SK-N-MC (cell line): ENCODE measurements around the gene STX8.
"Not testable (repeated sequence)": the region's sequence is repeated elsewhere in the genome, so short reads cannot be mapped to it uniquely, and the experiment has no call there.

ENCODE experiments used
- DNase-seq: peaks from one replicate; pipeline ENCODE4 v3.0.0-alpha.2; 2011; ENCODE audit warnings: low read depth, low spot score
- H3K27ac ChIP-seq: fragments of 200-600 bp; sonication (generic); 2 replicates; pipeline ENCODE4 v1.5.1; 2016; ENCODE audit warnings: mixed run types
- H3K36me3 ChIP-seq: fragments of 200-600 bp; sonication (generic); 2 replicates; pipeline ENCODE4 v1.6.1; 2017; ENCODE audit warnings: antibody characterized with exemption, low read length, mixed read lengths; ENCODE audit not compliant: insufficient read depth
- H3K4me3 ChIP-seq: fragments of 200-600 bp; sonication (generic); 2 replicates; pipeline ENCODE4 v1.5.1; 2016
- H3K9ac ChIP-seq: fragments of 200-600 bp; sonication (generic); 2 replicates; pipeline ENCODE4 v1.8.0; 2017; ENCODE audit warnings: mixed run types, mixed read lengths; ENCODE audit not compliant: insufficient read length
- H3K9me3 ChIP-seq: fragments of 200-600 bp; sonication (generic); 2 replicates; pipeline ENCODE4 v1.6.1; 2017; ENCODE audit warnings: low read depth, mild to moderate bottlenecking, antibody characterized with exemption, low read length, moderate library complexity, mixed read lengths
- EZH2 ChIP-seq: fragments of 200-600 bp; sonication (generic); IDR thresholded peaks from one replicate; pipeline ENCODE4 v1.6.1; 2017; ENCODE audit warnings: antibody characterized with exemption
- FOXP2 ChIP-seq: optimal IDR thresholded peaks from 2 replicates; pipeline ENCODE3; 2011; ENCODE audit warnings: mild to moderate bottlenecking, moderate library complexity; ENCODE audit not compliant: insufficient read depth; ENCODE audit errors: extremely low read length, control extremely low read depth
- POLR2AphosphoS5 ChIP-seq: IDR thresholded peaks from 2 replicates; pipeline ENCODE4 v1.6.1; 2012; ENCODE audit warnings: mild to moderate bottlenecking, low read depth, low read length, borderline replicate concordance

The STX8 gene

DNA sequence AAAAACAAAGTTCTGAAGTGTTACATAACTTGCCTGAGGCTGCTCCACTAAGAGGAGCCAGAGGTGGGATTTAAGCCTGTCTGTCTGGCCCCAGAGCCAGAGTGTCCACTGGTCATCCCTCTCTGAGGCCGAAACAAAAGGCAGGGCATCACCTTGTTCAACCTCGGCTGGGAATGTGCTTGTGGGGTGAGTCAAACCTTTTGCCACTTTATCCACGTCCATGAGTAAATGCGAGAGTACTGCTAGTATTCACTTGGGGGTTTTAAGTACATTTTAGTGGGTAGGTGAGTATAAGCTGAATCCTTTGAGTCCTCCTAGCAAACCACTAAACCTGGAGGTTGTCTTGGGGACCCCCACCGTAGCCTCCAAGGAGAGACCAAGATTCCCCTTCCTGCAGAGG, 103.5 kb downstream of the STX8 start:
- no peak overlapping the region for H3K27ac ChIP-seq

GRCh38 chr17:9470171-9470570, 105.4 kb downstream of the STX8 start:
- peak; percentile 58 for DNase-seq
- TF ChIP-seq POLR2AphosphoS5 = no peak; the same call in 1 of the 2 replicates
- no peak for TF ChIP-seq FOXP2
- TF ChIP-seq EZH2 = no peak
- Histone ChIP-seq H3K4me3 (peak overlapping the region; percentile 47), H3K9me3 (no peaks in the 10 kb centered on the region), H3K27ac (peak overlapping the region; percentile 94), H3K36me3 (no peaks in the 10 kb centered on the region), H3K9ac (no peak overlapping the region)

More for the DNA sequence above, 103.5 kb downstream of the STX8 start:
- Histone ChIP-seq H3K9me3 (no peaks in the 10 kb centered on the region), H3K4me3 (no peak overlapping the region), H3K36me3 (no peaks in the 10 kb centered on the region), H3K9ac (no peak overlapping the region)
- no peak for DNase-seq
- no peak for TF ChIP-seq FOXP2
- no peak for TF ChIP-seq POLR2AphosphoS5
- TF ChIP-seq EZH2 = no peak

DNA sequence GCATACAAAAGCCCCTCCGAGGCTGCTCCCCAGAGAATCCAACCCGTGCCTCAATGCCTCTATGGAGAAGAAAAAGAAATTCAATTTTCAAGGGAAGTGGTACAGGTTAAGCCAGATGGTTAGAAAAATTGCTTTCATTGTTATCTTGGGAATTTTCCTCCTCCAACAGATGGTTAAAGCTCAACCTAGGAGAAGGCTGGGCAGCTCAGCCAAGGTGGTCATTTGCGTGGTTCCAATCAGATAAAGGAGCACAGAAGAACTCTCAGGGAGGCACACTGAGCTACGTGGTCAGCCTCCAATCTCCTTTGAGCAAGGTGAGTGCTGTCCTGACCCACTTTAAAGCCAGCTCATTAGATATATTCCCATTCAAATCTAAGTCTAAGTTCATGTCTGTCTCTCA, 106.7 kb downstream of the STX8 start:
- DNase-seq = no peak
- Histone ChIP-seq H3K27ac (no peak overlapping the region), H3K9ac (no peak overlapping the region), H3K36me3 (no peaks in the 10 kb centered on the region), H3K4me3 (no peak overlapping the region), H3K9me3 (no peaks in the 10 kb centered on the region)
- TF ChIP-seq FOXP2 (no peak), EZH2 (no peak), POLR2AphosphoS5 (no peak)

DNA sequence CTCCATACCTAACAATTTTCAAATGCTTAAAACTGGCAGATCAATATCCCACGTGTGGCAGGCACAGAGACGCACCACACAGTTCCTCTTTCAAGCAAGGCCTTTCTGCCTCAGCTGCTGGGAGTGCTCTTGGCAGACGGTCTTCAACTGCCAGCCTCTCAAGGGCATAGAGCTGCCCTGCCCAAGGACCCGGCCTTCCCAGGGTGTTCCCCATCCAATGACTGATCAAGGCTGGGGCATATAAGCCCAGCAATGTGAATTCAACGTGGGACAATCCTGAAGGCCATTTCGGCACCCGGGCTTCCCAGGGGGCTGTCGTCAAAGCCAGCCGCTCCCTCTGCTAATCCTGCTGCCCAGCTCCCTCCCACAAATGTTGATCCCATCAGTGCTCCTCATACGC, 107.1 kb downstream of the STX8 start:
- H3K27ac ChIP-seq = no peak overlapping the region
- no peak overlapping the region for H3K4me3 ChIP-seq
- H3K9ac ChIP-seq = no peak overlapping the region
- H3K9me3 ChIP-seq = no peaks in the 10 kb centered on the region
- no peak for DNase-seq
- H3K36me3 ChIP-seq = no peaks in the 10 kb centered on the region
- TF ChIP-seq EZH2 (no peak), POLR2AphosphoS5 (no peak), FOXP2 (no peak)

DNA sequence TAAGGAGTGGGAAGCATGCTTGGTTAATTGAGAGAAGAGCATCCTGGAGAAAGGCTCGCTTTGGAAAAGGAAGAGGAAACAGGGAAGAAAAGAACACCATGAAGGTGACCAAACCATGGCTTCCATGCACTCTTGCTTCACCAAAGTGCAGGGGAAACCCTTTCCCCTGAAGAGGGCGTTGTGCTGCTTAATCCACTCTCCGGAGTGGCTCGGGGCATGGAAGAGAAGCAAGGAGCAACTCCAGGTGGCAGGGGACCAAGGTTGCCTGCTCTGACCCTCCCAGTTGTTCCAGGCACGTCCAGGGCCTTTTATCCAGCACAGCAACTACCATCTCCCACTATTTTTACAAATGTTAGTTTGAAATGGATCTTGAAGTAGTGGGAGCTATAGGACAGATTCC, 108.1 kb downstream of the STX8 start:
- no peak overlapping the region for H3K9ac ChIP-seq
- H3K4me3 ChIP-seq = no peak overlapping the region
- DNase-seq = no peak
- TF ChIP-seq FOXP2 (no peak), EZH2 (no peak), POLR2AphosphoS5 (no peak)
- H3K27ac ChIP-seq = no peak overlapping the region
- no peaks in the 10 kb centered on the region for H3K36me3 ChIP-seq
- H3K9me3 ChIP-seq = no peaks in the 10 kb centered on the region

DNA sequence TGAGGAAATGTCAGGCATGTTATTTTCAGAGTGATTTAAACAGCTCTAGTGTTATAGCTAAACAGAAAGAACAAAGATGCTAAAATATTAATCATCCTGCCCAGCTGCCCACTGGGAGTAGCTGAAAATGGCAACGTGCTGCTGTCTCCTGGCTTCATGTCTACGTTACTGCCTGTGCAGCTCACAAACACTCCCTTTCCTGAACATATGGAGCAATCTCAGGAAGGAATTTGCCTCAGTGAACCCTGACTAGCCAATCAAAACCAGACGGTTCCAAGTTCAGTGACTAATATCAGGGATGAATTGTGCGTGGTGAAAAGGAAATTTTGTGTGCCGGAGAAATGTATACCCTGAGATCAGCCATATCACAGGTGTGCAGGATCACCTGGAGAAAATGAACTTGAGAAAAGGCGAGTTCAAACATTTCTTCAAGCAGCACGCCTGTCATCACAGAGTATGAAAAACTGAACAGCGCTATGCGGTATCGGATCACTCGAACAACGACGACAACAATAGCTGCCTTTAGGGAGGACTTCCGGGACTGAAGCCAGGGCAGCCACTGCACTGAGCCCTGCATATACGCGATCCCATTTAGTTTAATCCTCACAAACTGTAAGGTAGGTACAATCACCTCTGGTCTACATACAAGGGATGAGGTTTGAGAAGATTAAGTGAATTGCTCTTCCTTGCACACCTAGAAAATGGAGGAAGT, 110.3 kb downstream of the STX8 start:
- no peak overlapping the region for H3K9ac ChIP-seq
- no peak overlapping the region for H3K4me3 ChIP-seq
- no peaks in the 10 kb centered on the region for H3K9me3 ChIP-seq
- TF ChIP-seq FOXP2 = no peak
- no peak for TF ChIP-seq EZH2
- no peak for TF ChIP-seq POLR2AphosphoS5
- no peaks in the 10 kb centered on the region for H3K36me3 ChIP-seq
- H3K27ac ChIP-seq = no peak overlapping the region
- DNase-seq = no peak

- TF ChIP-seq FOXP2 = no peak
- TF ChIP-seq EZH2 = no peak
- no peak for TF ChIP-seq POLR2AphosphoS5
- Histone ChIP-seq H3K36me3 (no peaks in the 10 kb centered on the region), H3K9ac (no peak overlapping the region), H3K9me3 (no peaks in the 10 kb centered on the region), H3K4me3 (no peak overlapping the region), H3K27ac (no peak overlapping the region)
- DNase-seq = no peak
Observed at GRCh38 chr17:9457005-9457404, 118.6 kb downstream of the STX8 start.

- no peaks in the 10 kb centered on the region for H3K36me3 ChIP-seq
- no peak overlapping the region for H3K9ac ChIP-seq
- no peak overlapping the region for H3K27ac ChIP-seq
- no peak for DNase-seq
- no peak for TF ChIP-seq EZH2
- no peak overlapping the region for H3K4me3 ChIP-seq
- H3K9me3 ChIP-seq = no peaks in the 10 kb centered on the region
Observed at GRCh38 chr17:9456330-9456729, 119.3 kb downstream of the STX8 start.

GRCh38 chr17:9451934-9452333, 123.7 kb downstream of the STX8 start:
- Histone ChIP-seq H3K27ac (no peak overlapping the region), H3K36me3 (no peaks in the 10 kb centered on the region), H3K4me3 (no peak overlapping the region), H3K9me3 (no peaks in the 10 kb centered on the region), H3K9ac (no peak overlapping the region)
- TF ChIP-seq FOXP2 (no peak), EZH2 (no peak), POLR2AphosphoS5 (no peak)
- no peak for DNase-seq

DNA sequence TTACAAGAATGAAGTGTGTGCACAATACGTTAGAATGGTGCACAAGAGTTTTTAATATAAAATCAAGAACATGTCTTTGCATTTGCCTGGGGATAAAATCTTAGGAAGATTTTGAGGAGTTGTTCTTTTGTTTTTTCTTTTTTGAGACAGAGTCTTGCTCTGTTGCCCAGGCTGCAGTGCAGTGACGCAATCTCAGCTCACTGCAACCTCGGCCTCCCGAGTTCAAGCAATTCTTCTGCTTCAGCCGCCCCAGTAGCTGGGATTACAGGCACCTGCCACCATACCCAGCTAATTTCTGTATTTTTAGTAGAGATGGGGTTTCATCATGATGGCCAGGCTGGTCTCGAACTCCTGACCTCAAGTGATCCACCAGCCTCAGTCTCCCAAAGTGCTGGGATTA, 128.3 kb downstream of the STX8 start:
- DNase-seq, H3K4me3 ChIP-seq, H3K9ac ChIP-seq, H3K27ac ChIP-seq, H3K36me3 ChIP-seq, H3K9me3 ChIP-seq: not testable (repeated sequence)
